SK-N-SH (cell line): Measurements from ENCODE around the gene MARS1.

ENCODE experiments used
- CHD2 ChIP-seq: fragments of 150-350 bp; IDR thresholded peaks from 2 replicates; pipeline ENCODE4 v1.6.1; 2018; ENCODE audit warnings: low read length; ENCODE audit not compliant: partially characterized antibody
- EP300 ChIP-seq, 2 experiments: IDR thresholded peaks; 2 replicates each; pipeline versions ENCODE4 v1.4.0 to v1.6.1; 2012; ENCODE audit warnings: borderline replicate concordance in 1 of 2, low read depth in 1 of 2, low read length in 1 of 2
- MXI1 ChIP-seq: IDR thresholded peaks from 2 replicates; pipeline ENCODE4 v1.6.1; 2012; ENCODE audit warnings: mild to moderate bottlenecking, low read depth, low read length, improper control_type of control experiment
- POLR2AphosphoS5 ChIP-seq: IDR thresholded peaks from 2 replicates; pipeline ENCODE4 v1.6.1; 2012; ENCODE audit warnings: low read depth, low read length
- SMC3 ChIP-seq: IDR thresholded peaks from 2 replicates; pipeline ENCODE4 v1.6.1; 2012; ENCODE audit warnings: low read depth, low read length, improper control_type of control experiment
- TAF1 ChIP-seq: IDR thresholded peaks from 2 replicates; pipeline ENCODE4 v1.6.1; 2012; ENCODE audit warnings: low read depth, mild to moderate bottlenecking, low read length, moderate library complexity, borderline replicate concordance
- TCF12 ChIP-seq: IDR thresholded peaks from 2 replicates; pipeline ENCODE4 v1.4.0; 2012
- YY1 ChIP-seq: IDR thresholded peaks from 2 replicates; pipeline ENCODE4 v1.4.0; 2012; ENCODE audit warnings: low read depth, mild to moderate bottlenecking
- TF ChIP-seq, protein P1 (sequence below): IDR thresholded peaks from 2 replicates; pipeline ENCODE4 v1.4.0; 2012; ENCODE audit warnings: low read depth
- TF ChIP-seq, protein P2 (sequence below): fragments of 200-600 bp; sonication (generic); IDR thresholded peaks from 2 replicates; pipeline ENCODE4 v1.6.1; 2017; ENCODE audit warnings: antibody characterized with exemption, mild to moderate bottlenecking, moderate library complexity
- TF ChIP-seq, protein P3 (sequence below): fragments of 150-350 bp; IDR thresholded peaks from 2 replicates; pipeline ENCODE4 v1.6.1; 2017; ENCODE audit warnings: antibody characterized with exemption, low read length, low read depth, borderline replicate concordance
- TF ChIP-seq, protein P4 (sequence below): IDR thresholded peaks from 2 replicates; pipeline ENCODE4; 2012
- TF ChIP-seq, protein P5 (sequence below): IDR thresholded peaks from 2 replicates; pipeline ENCODE4 v1.4.0; 2012; ENCODE audit warnings: low read depth, borderline replicate concordance

DNA sequence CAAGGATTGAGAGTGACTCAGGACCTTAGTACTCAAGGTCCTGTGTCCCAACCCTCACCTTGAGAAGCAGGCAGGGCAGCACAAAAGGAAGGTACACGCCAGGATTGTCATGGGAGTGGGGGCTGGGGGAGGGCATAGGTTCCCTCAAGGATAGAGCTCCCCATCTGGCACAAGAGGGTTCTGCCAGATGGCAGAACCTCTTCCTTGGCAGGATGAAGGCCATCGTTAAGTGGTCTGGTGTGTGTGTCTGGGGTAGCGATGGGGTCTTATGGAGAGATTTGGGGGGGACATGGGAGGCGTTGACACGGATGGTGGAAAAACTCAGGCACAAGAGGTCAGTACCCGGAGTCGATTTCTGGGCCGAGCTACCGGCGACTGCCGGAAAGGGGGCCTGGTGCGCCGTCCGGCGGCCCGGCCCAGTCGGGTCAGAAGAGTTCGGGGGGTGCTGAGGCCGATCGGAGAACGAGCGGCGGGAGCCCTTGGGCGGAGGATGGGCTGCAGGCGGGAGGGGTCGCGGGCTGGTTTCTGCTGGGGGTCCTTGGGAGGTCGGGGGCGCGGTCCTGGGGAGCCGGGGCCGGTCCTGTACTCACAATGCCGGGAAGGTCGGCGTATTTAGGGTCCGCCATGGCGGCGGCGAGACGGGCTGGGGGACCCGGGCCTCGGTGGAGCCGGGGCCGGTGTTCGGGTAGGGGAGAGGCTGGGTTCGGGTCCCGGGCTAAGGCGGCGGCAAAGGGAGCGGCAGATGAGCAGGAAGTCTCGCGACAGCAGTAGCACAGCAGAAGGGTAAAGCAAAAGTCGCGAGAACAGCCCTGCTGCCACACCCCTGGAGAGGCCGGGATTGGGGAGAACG lies 58.8 kb downstream of the MARS1 start, which contains the start of gene DCTN2:
- TF ChIP-seq MXI1 (0 out of 2 replicates have a peak, but pooled peaks have one; percentile 21), TAF1 (peak; percentile 37; the same call in 1 of the 2 replicates), TCF12 (no peak), POLR2AphosphoS5 (peak; percentile 61; the same call in 1 of the 2 replicates), YY1 (no peak), CHD2 (peak; percentile 100), EP300 (IDR thresholded peaks at IDR 0.05; ENCODE audit: borderline replicate concordance in 1 of 2, low read depth in 1 of 2, low read length in 1 of 2) (no peak), SMC3 (no peak)
- TF ChIP-seq, protein P1, sequence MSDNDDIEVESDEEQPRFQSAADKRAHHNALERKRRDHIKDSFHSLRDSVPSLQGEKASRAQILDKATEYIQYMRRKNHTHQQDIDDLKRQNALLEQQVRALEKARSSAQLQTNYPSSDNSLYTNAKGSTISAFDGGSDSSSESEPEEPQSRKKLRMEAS: no peak
- TF ChIP-seq, protein P2, sequence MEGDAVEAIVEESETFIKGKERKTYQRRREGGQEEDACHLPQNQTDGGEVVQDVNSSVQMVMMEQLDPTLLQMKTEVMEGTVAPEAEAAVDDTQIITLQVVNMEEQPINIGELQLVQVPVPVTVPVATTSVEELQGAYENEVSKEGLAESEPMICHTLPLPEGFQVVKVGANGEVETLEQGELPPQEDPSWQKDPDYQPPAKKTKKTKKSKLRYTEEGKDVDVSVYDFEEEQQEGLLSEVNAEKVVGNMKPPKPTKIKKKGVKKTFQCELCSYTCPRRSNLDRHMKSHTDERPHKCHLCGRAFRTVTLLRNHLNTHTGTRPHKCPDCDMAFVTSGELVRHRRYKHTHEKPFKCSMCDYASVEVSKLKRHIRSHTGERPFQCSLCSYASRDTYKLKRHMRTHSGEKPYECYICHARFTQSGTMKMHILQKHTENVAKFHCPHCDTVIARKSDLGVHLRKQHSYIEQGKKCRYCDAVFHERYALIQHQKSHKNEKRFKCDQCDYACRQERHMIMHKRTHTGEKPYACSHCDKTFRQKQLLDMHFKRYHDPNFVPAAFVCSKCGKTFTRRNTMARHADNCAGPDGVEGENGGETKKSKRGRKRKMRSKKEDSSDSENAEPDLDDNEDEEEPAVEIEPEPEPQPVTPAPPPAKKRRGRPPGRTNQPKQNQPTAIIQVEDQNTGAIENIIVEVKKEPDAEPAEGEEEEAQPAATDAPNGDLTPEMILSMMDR: peak; percentile 25
- TF ChIP-seq, protein P3, sequence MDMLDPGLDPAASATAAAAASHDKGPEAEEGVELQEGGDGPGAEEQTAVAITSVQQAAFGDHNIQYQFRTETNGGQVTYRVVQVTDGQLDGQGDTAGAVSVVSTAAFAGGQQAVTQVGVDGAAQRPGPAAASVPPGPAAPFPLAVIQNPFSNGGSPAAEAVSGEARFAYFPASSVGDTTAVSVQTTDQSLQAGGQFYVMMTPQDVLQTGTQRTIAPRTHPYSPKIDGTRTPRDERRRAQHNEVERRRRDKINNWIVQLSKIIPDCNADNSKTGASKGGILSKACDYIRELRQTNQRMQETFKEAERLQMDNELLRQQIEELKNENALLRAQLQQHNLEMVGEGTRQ: no peak
- TF ChIP-seq, protein P4, sequence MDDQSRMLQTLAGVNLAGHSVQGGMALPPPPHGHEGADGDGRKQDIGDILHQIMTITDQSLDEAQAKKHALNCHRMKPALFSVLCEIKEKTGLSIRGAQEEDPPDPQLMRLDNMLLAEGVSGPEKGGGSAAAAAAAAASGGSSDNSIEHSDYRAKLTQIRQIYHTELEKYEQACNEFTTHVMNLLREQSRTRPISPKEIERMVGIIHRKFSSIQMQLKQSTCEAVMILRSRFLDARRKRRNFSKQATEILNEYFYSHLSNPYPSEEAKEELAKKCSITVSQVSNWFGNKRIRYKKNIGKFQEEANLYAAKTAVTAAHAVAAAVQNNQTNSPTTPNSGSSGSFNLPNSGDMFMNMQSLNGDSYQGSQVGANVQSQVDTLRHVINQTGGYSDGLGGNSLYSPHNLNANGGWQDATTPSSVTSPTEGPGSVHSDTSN: no peak
- TF ChIP-seq, protein P5, sequence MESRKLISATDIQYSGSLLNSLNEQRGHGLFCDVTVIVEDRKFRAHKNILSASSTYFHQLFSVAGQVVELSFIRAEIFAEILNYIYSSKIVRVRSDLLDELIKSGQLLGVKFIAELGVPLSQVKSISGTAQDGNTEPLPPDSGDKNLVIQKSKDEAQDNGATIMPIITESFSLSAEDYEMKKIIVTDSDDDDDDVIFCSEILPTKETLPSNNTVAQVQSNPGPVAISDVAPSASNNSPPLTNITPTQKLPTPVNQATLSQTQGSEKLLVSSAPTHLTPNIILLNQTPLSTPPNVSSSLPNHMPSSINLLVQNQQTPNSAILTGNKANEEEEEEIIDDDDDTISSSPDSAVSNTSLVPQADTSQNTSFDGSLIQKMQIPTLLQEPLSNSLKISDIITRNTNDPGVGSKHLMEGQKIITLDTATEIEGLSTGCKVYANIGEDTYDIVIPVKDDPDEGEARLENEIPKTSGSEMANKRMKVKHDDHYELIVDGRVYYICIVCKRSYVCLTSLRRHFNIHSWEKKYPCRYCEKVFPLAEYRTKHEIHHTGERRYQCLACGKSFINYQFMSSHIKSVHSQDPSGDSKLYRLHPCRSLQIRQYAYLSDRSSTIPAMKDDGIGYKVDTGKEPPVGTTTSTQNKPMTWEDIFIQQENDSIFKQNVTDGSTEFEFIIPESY: peak; percentile 98
